NCI-H1092 (cell line): ENCODE data around the gene USP25.

ENCODE experiments used
- DNase-seq: peaks from one replicate; lab custom pipeline; 2025; lab: John Stamatoyannopoulos, UW

The USP25 gene

GRCh38 chr21:15868940-15869339 lies 139.2 kb downstream of the USP25 start:
- DNase-seq, result no peak

DNA sequence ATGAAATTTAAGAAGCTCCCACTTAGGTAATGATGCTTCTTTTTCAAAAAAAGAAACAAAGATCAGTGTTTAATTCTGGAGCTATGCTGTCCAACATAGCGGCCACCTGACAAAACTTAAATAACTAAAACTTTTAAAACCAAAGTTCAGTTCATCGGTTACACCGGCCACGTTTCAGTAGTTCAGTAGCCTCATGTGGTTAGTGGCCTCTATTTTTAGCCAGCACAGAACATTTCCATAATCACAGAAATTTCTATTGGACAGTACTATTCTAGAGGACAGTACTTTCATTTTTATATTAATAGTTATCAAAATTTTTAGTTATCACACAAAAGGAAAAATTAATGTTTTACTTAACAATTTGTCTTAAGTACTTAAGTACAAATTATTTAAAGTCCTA lies 141.0 kb downstream of the USP25 start:
- DNase-seq, result no peak

DNA sequence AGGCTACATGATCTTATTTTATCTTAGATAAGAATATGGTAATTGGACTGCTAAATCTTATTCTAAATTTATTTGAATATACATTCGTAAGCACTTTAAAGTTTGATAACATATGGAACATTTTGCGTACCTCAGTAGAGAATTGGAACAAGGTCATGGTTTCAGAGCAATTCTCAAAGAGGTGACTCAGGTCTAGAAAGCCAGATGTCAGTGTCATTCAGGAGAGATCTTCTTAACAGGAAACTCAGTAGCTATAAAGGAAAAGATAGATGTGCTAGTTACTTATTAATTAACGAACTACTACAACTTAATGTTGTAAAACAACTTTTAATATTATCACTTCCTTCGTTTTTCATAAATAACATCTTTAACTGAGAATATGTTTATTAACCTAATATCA lies 142.5 kb downstream of the USP25 start:
- DNase-seq, result no peak

GRCh38 chr21:15874615-15875014 lies 144.8 kb downstream of the USP25 start:
- DNase-seq, result no peak

- DNase-seq, result no peak
Measured at GRCh38 chr21:15875286-15875685, 145.5 kb downstream of the USP25 start.

DNA sequence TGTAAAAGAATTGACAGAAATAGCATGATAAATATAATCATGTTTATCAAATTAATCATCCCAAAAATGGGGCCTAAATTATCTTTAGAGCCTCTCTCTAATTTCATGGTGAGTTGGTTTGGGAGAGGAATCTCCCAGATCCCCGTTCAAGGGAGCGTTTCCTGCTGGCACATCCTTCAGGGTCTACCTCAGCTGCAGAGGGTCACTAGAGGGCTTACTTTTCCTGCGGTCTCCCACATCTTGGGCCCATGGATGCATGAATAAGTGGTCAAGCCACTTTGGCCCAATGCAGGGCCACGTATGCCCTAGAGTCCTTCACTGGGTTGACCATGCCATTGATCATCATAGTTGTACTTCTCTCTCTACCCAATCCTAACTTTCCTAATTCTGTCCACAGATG lies 164.1 kb downstream of the USP25 start:
- DNase-seq, result no peak

DNA sequence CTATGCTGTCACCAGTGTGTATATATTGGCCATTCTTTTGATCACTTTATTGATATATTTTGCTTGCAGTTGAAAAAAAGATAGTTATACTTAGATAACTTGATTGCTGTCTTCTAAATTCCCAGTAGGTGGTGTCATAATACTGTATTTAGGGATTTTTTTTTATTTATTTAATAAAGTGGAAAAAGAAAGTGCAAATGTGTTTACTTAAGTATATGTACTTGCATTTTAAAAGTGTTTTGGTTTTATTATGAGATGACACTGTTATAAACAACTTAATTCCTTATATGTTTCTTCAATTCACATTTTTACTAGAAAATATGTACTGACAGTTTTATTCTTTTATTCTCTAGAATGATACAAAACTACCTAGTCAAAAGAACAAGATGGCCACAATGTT lies 164.8 kb downstream of the USP25 start:
- DNase-seq, result no peak

DNA sequence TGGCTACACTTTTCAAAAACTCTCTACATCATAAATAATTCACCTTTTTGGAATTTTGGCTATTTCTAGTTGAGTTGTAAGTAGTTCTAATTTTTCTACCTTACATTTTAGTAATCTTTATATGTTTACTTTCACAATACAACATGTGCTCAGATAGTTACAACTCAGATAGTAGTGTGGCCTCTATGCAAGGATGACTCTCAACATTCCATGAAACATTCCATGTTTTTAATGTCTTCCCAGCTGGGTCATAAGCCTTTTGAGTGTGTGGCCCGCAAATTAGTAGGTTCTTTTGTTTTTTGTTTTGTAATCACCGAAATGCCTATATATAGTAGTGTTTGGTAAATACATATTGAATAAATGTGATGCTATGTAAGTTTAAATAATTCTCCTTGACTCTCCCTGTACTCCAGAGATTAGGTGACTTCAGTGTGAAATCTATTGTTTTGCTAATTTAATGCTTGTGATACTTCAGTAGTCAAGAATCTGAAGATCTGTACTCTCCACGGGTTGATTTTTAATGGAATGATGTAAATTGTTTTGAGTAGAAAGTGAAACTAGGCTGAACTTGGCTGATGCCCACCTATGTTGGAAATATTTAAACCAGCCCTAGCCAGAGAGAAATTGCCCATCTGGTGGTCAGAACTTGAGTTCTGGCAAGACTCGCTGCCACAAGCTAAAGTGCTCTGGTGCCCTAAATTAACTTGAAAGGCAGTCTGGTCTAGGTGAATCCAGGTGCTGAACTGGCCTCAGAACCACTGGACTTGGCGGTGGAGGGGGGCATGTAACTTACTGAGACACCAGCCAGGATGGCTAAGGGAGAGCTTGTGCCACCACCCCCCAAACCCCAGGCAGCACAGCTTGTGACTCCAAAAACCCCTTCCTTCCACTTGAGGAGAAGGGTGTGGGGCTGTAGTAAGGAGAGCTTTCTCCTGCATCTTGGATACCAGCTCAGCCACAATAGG lies 165.6 kb downstream of the USP25 start:
- no peak for DNase-seq

DNA sequence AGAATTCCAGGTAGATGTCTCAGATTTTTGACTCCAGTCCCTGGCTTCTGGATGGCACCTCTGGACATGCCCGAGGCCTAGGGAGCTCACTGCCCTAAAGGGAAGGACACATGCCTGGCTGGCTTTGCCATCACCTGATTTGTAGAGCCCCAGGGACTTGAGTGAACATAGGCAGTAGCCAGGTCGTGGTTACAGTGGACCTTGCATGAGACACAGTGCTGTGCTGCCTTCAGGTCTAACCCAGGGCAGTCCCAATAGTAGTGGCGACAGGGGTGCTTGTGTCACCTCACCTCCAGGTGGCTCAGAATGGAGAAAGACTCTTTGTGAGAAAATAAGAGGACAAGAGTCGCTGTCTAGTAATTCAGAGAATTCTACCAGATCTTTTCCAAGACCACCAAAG lies 166.7 kb downstream of the USP25 start:
- no peak for DNase-seq

GRCh38 chr21:15904389-15904788 lies 174.6 kb downstream of the USP25 start:
- DNase-seq, result no peak

DNA sequence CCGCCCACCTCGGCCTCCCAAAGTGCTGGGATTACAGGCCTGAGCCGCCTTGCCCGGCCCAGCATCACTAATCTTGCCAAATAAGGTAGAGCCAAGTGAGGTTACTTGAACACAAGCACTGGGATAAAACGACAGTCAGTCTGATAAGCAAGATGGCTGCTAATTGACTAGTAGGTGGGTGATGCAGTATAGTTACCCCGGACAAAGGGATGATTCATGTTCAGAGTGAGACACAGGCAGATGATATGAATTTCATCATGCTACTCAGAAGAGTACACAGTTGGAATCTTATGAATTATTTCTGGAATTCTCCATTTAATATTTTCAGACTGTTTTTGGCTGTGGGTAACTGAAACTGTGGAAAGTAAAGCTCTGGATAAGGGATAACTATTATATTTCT lies 178.4 kb downstream of the USP25 start:
- no peak for DNase-seq

DNA sequence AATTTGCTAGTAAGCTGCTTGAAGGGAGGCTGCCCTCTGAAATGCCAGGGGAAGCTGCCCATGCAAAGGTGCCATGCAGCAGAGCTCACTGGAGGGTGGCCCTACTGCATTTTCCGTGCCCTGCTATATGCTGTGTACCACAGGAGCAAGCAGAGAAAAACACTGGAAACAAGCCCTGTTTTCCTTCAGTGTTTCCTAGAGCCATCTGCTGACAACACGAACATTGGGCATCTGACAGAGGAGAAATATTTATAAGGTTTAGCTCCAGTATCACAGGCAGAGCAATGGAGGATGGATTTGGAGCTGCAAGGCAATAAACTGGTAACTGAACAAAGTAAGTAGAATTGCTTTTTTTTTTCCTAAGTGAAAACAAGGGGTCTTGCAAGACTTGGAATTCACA lies 198.4 kb downstream of the USP25 start:
- no peak for DNase-seq

GRCh38 chr21:15928686-15929425 lies 199.1 kb downstream of the USP25 start:
- DNase-seq, result no peak

GRCh38 chr21:15929536-15929935 lies 199.8 kb downstream of the USP25 start:
- no peak for DNase-seq
